Myometrial cell (primary cell): ENCODE measurements around the gene LCE5A. TPM values are rescaled to one million over a fixed set of nuclear protein-coding genes. Genes with fewer than 3 reads are reported as not detected.

Source experiments
- total RNA-seq: library from RNA; depleted of rRNA; stranded (reverse); fragments of >200 nt; gene quantifications from 2 replicates; pipeline ENCODE4 v1.2.3, GENCODE V29; 2015

Gene LCE5A, protein sequence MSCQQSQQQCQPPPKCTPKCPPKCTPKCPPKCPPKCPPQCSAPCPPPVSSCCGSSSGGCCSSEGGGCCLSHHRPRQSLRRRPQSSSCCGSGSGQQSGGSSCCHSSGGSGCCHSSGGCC
- total RNA-seq: not detected in 2 replicates

DNA sequence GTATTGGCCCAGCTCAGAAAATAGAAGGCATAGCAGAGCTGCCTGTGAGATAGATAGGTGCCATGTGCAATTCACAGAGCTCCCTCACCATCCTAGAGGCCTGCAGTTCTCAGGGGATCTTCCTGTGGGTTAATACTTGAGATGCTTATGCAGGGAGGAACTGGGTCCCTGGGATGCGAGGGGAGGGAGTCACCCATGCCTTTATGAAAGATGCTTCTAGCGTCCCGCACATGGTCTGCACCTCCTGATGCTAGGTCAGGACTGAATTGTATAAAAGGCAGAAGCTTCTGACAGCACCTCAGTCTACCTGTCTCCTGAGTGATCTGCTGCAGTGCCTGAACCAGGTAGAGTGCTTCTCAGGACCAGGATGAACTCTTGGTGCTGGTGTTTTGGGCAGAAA, at the start of gene LCE5A:
LCE5A (plus strand) TSS at position 301 of the 400 bp plus-strand sequence. CDS start 732 bp downstream, outside the sequence.

Other genes starting within 250 kb of the LCE5A start
- gene FLG, start 185.6 kb upstream of the LCE5A start, total RNA-seq: not detected in 2 replicates
- gene FLG2, start 150.8 kb upstream of the LCE5A start, total RNA-seq: not detected in 2 replicates
- not detected in 2 replicates for gene CRNN, start 96.5 kb upstream of the LCE5A start, total RNA-seq
- not detected in 2 replicates for gene CRCT1, start 3.7 kb downstream of the LCE5A start, total RNA-seq
- gene LCE3E, start 56.0 kb downstream of the LCE5A start, total RNA-seq: not detected in 2 replicates
- gene LCE3D, start 69.7 kb downstream of the LCE5A start, total RNA-seq: not detected in 2 replicates
- gene LCE3C, start 89.4 kb downstream of the LCE5A start, total RNA-seq: not detected in 2 replicates
- not detected in 2 replicates for gene LCE3B, start 103.0 kb downstream of the LCE5A start, total RNA-seq
- gene LCE3A, start 112.3 kb downstream of the LCE5A start, total RNA-seq: not detected in 2 replicates
- not detected in 2 replicates for gene LCE2D, start 152.6 kb downstream of the LCE5A start, total RNA-seq
- gene LCE2C, start 164.5 kb downstream of the LCE5A start, total RNA-seq: not detected in 2 replicates
- gene LCE2B, start 175.3 kb downstream of the LCE5A start, total RNA-seq: not detected in 2 replicates
- gene LCE2A, start 187.5 kb downstream of the LCE5A start, total RNA-seq: not detected in 2 replicates
- not detected in 2 replicates for gene LCE4A, start 197.4 kb downstream of the LCE5A start, total RNA-seq
- gene KPRP, start 247.2 kb downstream of the LCE5A start, total RNA-seq: not detected in 2 replicates